Panc1 (cell line): ENCODE data around the gene CROCC2.

Source experiments
- CTCF ChIP-seq: fragments of 450-650 bp; IDR thresholded peaks from 2 replicates; pipeline ENCODE4 v1.5.1; 2017; ENCODE audit warnings: mild to moderate bottlenecking
- POLR2AphosphoS5 ChIP-seq: IDR thresholded peaks from 2 replicates; pipeline ENCODE4 v1.6.1; 2012; ENCODE audit warnings: mild to moderate bottlenecking, low read depth, low read length, moderate library complexity
- REST ChIP-seq, 2 experiments: IDR thresholded peaks; 2 replicates each; pipeline ENCODE4 v1.6.1; 2011 to 2012; ENCODE audit warnings: low read depth in 2 of 2, control low read depth in 1 of 2, low read length in 1 of 2, mild to moderate bottlenecking in 1 of 2, moderate library complexity in 1 of 2; ENCODE audit not compliant: insufficient read depth in 1 of 2
- TCF7L2 ChIP-seq: IDR thresholded peaks from 2 replicates; pipeline ENCODE4 v1.6.1; 2011; ENCODE audit warnings: mild to moderate bottlenecking, low read depth, low read length, inconsistent platforms

- TF ChIP-seq CTCF, result no peak
- TF ChIP-seq REST (IDR thresholded peaks at IDR 0.05; ENCODE audit: insufficient read depth in 1 of 2, low read depth in 2 of 2, low read length in 1 of 2), result no peak
- no peak for TF ChIP-seq TCF7L2
- no peak for TF ChIP-seq POLR2AphosphoS5
Measured at GRCh38 chr2:241014224-241014623, 108.1 kb downstream of the CROCC2 start.
